HS-5 (cell line): ENCODE results near the gene MED28.
A peak's percentile ranks its signal among the peaks of the same experiment; 100 is the strongest.
"Not testable (repeated sequence)": the region's sequence is repeated elsewhere in the genome, so short reads cannot be mapped to it uniquely, and the experiment has no call there.

Experiments
- DNase-seq: peaks from one replicate; pipeline ENCODE4 v3.0.0-alpha.2; 2012; ENCODE audit warnings: low read depth

Gene MED28

GRCh38 chr4:17618926-17619325 lies 4.5 kb downstream of the MED28 start:
- no peak for DNase-seq

- peak; percentile 40 for DNase-seq
These were observed 5.1 kb downstream of the MED28 start for GRCh38 chr4:17619416-17620105.

GRCh38 chr4:17623451-17624001 lies 9.1 kb downstream of the MED28 start:
- DNase-seq, result no peak

GRCh38 chr4:17624821-17625220 lies 10.4 kb downstream of the MED28 start:
- DNase-seq, result no peak

DNA sequence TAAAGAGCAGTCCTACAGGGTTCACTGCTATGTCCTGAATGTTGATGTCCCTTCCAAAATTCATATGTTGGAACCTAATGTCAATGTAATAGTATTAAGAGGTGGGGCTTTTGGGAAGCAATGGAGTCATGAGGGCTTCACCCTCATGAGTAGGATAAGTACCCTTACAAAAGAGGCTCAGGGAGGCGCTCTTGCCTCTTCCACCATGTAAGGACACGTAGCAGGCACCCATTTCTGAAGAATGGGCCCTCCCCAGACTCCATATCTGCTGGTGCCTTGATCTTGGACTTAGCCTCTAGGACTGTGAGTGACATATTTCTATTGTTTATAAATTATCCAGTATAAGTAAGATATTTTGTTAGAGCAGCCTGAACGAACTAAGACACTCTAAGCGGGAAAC lies 15.8 kb downstream of the MED28 start:
- DNase-seq, result no peak

DNA sequence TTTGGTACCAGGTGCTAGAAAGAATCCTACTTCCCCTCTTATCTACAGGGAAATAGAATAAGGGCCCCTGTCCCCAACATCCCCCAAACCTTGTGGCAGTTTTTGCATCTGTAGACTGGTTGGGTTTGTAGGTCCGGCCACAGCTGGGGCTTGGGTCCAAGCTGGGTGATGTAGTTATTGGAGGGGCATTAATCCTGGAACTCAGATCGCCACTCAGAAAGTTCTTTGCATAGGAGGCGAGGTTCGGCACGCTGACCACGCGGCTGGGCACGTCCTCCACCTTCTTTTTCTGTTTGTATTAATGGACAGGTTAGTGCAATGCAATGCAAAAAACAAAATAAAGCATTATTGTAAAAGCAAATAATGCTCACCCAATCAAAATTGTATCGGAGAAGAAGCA lies 19.2 kb downstream of the MED28 start:
- DNase-seq, result no peak

DNA sequence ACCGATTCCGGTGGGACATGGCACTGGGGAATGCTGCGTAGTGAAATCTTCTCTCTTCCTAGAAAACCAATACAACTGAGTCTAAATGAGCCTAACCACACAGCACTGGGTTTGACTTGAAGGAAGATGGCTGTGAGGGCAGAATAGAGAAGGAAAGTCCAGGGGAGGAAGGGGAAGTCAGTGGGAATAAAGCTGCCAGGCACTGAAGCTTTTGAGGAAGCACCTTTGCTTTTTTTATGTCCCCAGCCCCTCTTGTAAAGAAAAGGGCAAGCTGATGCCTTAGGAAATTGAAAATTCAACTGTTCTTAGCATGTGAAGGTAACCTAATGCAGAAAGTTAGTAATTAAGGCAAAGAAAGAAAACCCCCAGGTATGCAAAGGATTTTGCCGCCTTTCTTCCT lies 20.6 kb downstream of the MED28 start:
- DNase-seq, result no peak

- DNase-seq, result no peak
These were observed 21.9 kb downstream of the MED28 start for GRCh38 chr4:17636341-17636695.

DNA sequence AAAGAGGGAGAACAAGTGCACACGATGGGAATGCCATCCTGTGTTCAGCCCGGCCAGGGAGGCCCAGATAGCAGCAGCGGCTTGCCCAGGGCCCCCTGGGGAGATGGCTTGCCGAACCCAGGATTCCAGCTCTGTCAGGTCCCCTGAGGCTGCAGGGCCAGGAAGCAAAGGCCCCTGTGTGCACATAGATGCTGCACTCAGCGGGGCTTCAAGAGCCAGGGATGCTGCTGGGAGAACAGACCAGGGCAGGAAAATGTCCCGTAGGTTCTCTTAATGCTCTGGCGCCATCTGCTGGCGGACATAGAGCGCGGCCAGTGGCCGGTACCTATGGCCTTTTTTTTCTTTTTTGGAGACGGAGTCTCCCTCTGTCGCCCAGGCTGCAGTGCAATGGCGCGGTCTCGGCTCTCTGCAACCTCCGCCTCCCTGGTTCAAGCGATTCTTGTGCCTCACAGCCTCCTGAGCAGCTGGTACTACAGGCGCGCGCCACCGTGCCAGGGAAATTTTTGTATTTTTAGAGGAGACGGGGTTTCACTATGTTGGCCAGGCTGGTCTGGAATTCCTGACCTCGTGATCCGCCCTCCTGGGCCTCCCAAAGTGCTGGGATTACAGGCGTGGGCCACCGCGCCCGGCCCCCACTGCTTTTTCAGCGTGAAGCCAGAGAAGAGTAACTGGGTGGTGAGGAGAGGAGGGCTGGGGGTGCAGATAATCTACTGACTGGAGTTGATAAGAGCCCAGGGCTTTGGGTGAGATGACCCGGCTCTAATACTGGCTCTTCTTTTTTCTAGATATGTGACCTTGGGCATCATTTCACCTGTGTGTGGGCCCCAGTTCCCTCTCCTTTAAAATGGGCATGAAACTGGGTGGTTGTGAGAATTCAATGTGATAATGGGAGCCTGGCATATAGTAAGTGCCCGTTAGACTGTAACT lies 22.5 kb downstream of the MED28 start:
- no peak for DNase-seq

GRCh38 chr4:17639136-17639535 lies 24.7 kb downstream of the MED28 start:
- no peak for DNase-seq

DNA sequence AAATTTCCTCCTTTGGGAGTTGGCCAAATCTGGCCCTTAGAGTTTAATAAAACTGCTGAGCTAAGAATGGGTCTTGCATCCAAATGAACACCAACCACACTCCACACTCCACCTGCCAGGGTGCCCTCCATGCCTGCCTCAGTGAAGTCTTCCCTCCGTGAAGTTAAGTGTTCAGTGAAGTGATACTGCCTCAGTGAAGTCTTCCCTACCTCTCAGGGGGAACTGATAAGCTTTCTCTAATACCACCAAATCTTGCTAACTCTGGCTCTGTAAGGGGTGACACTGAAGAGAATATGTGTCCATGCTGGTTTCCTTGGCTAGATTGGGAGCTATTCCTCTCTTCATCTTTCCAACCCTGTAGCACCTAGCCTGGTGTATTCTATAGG lies 27.9 kb downstream of the MED28 start:
- no peak for DNase-seq

- no peak for DNase-seq
These were observed 32.3 kb downstream of the MED28 start for GRCh38 chr4:17646693-17647092.

GRCh38 chr4:17647176-17647806 lies 32.9 kb downstream of the MED28 start:
- DNase-seq, result no peak

GRCh38 chr4:17647927-17648326 lies 33.5 kb downstream of the MED28 start:
- DNase-seq, result no peak

- no peak for DNase-seq
These were observed 36.0 kb downstream of the MED28 start for GRCh38 chr4:17650406-17650805.

- DNase-seq, result no peak
These were observed 40.3 kb downstream of the MED28 start for GRCh38 chr4:17654701-17655100.

GRCh38 chr4:17657090-17657489 lies 42.6 kb downstream of the MED28 start:
- DNase-seq, result no peak

GRCh38 chr4:17657849-17658248 lies 43.4 kb downstream of the MED28 start:
- DNase-seq, result no peak

- not testable (repeated sequence) for DNase-seq
These were observed 44.8 kb downstream of the MED28 start for GRCh38 chr4:17659196-17659595.

- DNase-seq, result peak; percentile 6
These were observed 48.3 kb downstream of the MED28 start for GRCh38 chr4:17662694-17663093.

DNA sequence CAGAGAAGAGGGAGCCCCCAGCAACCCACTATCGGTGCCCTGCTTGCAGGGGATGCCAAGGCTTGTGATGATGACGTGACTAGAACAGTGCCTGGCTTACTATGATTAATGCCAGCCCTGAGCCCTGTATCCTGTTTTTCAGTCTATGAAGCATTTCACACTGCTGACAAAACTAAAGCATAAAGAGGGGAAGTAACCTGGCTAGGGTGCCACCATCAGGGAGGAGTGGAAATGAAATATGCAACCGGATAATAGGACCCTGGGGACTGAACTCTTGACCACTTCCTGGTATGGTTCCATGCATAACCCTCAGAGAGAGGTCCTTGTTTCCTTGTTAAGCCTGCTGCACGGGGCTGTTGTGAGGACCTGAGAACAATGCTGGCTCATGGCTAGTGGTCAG lies 50.3 kb downstream of the MED28 start:
- no peak for DNase-seq

DNA sequence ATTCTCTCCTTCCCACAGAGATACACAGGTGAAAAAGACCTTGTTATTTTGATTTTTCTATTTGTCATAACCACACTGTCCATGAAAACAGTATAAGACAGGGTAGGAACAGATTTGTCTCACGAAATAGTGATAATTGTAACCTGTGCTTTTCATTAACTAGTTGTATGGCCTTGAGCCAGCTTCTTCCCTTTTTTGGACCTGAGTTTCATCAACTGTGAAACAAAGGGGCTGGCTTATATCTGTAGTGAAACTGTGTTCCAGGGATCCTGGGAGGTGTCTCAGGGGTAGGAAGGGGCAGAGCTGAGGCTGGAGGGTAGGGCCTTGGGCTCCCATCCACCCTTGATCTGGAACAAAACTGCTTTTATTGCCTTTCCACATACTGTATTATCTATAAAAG lies 50.9 kb downstream of the MED28 start:
- DNase-seq, result no peak

- no peak for DNase-seq
These were observed 51.4 kb downstream of the MED28 start for GRCh38 chr4:17665852-17666251.
